Fibroblast of skin of right biceps (primary cell): Measurements from ENCODE around the gene JPT2.
A peak's percentile ranks its signal among the peaks of the same experiment; 100 is the strongest.

Experiments
- DNase-seq: peaks from one replicate; pipeline ENCODE4 v3.0.0-alpha.2; 2013

JPT2 gene, protein sequence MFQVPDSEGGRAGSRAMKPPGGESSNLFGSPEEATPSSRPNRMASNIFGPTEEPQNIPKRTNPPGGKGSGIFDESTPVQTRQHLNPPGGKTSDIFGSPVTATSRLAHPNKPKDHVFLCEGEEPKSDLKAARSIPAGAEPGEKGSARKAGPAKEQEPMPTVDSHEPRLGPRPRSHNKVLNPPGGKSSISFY

DNA sequence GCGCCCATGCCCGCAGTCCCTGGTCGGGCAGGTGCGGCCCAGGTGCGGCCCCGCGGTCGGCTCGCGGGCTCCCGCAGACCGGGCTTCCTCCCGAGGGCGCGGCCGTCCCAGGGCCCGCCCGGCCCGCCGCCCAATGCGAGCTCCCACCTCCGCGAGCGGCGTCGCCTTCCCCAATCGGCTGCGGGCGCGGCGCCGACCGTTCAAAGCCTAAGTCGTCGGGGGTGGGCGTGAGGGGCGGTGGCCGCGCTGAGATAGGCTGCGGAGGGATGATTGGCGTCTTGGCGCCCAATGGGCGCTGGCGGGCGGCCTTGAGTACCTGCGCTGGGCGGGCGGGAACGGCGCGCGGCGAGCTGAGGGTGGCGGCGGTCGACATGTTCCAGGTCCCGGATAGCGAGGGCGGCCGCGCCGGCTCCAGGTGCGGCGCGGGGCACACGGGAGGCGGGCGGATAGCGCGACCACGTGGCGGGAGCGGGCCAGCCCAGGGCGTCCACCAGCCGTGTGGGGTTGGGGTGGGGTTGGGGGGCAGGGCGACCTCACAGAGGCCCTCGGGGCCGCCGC is at the start of gene JPT2:
Gene JPT2, plus strand, starts transcription at position 338 of the 558 bp plus-strand sequence. Its CDS starts 34 bp downstream, at position 372.
- peak; percentile 97 for DNase-seq

DNA sequence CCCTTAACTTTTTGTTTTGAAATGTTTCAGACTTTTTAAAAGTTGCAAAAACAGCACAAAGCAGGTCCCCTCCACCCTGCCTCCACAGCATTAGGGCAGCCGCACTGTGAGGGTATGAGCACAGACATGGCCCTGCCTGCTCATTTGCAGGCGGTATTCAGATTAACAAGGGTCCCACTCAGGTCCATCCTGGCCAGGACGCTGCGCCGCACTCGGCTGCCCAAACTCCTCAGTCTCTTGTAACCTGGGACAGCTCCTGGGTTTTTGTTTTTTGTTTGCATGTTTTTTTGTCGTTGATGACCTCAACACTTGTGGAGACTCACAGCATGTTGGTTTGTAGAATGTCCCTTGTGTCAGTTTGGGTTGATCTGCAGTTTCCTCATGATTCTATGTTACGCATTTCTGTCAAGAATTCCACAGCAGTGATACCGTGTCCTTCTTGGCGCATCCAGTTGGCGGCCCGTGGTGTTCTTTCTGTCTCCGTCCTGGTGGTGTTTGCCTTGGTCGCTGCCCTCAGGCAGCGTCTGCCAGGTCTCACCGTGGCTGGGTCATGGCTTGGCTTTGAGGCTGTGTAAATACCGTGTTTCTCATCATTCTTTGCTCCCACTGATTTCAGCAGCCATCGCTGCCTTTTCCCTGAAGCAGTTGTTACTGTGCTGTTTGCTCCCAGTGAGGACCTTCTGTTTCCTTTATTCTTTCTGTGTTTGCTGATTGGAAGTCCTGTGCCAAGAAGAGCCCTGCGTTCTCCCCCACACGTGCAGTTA is 47.4 kb upstream of the JPT2 start:
- no peak for DNase-seq

DNA sequence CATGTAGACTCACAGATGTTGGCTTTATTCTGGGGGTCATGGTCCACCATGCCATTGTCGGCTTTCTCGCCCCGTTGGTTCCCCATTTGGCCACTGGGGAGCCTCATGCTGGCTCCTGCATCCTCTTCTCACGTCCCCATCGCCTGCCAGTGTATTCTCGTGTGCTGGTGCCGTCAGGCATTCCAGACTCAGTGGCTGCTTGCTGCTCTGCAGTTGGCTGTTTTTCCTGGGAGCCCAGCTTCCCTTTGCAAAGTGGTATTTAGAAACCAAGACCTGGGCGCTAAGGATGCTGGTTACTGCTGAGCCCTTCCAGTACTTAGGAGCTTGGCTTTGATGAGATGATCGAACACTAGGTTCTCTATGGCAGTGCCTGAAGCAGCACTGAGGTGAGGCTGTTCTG is 46.8 kb upstream of the JPT2 start:
- no peak for DNase-seq

DNA sequence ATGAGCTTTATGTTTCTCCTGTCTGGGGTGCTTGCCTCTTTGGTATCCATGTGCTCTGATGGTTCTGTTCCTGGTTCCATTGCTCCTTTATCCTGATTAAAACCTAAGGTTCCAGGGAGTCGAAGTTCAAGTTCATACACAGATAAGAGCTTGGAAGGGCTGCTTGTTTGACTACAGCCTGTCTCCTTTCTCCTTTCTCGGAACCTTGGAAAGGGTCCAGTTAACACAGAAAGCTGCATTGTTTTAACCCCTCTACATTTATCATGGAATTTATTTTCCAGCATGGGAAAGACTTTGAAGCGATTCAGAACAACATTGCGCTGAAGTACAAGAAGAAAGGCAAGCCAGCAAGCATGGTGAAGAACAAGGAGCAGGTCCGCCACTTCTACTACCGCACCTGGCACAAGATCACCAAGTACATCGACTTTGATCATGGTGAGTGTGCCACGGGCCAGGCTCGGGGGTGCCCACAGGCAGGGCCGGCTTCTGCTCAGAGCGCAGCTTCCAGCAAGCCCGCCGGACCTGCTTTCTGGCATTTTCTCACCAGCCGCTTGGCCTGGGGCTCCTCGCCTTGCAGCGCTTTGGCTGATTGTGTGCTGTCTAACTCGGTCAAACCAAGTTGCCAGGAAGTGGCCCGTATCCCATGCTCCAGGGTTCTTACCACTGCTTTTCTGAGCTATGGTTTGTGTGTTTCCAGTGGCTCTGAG is 46.0 kb upstream of the JPT2 start:
- DNase-seq: no peak

DNA sequence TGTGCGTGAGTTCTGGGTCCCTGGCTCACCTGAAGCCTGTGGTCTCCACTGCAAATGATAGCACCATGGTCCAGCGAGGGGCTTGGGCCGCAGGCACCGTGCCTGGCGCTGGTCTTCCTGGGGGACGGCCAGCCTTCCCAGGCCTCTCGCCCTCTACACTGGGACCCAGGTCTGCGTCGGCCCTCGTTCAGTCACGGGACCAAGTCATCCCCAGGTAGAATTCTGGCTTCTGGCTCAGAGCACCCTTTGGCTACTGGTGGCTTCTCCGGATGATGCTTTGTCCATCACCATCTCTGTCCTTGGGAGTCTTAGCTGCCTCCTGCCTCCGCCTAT is 45.5 kb upstream of the JPT2 start:
- no peak for DNase-seq

DNA sequence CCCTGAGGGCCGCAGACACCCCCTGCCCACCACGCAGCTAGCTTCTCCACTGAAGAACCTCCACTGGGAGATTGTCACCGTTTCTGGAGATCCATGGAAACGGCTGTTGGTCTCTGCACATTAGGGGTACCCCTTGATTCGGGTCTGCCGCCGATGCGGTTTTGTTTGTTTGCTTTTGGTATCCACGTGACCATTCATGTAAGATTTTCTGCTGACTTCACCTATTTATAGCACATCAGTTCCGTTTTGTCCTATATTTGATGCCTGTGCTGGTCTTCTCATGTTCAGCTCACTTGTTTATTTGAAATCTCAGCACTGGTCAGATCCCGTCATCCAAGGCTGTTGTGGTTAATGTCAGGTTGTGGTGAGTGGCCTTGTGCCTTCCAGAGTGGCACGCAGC is 44.8 kb upstream of the JPT2 start:
- no peak for DNase-seq

DNA sequence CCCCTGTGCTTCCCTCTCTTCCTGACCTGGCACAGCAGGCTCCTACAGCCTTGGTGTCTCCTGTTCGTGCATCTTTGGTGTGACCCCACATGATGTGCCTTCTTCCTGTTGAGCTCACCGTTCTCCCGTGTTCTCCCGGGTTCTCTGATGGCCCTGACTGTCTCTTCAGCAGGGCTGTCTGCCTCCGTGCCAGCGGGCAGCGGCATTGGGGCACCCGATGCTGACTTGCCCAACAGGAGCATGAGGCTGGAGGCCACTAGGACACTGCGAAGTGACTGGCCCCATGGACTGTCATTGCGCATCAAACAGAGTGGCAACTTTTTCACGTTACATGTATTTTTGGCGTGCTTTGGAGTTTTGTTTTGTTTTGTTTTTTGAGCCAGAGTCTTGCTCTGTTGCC is 43.5 kb upstream of the JPT2 start:
- DNase-seq: no peak

DNA sequence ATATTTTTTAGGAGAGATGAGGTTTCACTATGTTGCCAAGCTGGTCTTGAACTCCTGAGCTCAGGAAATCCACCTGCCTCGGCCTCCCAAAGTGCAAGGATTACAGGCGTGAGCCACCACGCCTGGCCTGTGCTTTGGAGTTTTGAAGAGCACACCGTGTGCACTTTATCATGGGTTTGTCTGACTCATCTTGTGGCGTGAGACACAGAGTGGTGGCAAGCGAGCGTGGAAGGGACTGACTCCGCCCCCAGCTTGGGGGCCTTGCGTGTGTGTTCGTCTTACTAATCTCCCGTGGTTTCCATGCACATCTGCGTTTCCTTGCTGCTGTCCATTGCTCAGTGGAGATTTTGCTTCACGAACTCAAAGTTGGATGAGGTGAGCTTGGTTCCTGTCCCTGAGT is 43.0 kb upstream of the JPT2 start:
- no peak for DNase-seq

DNA sequence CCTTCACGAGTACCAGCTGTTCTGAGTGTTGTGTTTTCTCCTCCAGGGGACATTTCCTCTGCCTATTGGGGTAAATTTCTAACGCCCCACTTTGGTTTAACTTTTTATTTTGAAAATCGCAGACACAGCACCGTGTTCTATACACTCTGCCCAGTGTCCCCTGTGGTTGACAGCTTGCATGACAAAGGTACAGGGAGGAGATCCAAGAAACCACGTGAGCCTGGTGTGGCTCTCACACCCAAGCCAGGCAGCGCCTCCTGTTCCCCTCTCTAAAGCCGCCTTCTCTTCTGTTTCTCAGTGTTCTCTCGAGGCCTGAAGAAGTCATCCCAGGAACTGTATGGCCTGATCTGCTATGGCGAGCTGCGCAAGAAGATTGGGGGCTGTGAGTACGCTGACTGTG is 40.6 kb upstream of the JPT2 start:
- no peak for DNase-seq

DNA sequence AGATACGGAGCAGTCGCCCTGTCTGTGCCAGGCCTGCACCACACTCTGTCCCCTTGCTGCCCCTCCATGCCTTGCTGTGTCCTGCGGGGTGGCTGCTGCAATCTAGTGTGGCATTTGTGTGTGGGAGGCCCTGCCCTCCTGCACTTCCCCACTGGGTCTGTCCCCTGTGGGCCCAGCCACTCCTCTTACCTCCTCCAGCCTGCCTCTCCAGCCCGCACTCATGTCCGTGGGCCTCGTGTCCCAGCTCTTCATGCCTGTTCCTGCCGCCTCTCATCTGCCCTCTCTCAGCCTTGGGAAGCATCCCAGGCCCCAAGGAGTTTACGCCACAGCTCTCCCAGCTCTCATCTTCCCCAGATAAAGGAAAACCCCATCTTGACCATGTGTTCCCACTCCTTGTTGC is 39.3 kb upstream of the JPT2 start:
- DNase-seq: no peak

DNA sequence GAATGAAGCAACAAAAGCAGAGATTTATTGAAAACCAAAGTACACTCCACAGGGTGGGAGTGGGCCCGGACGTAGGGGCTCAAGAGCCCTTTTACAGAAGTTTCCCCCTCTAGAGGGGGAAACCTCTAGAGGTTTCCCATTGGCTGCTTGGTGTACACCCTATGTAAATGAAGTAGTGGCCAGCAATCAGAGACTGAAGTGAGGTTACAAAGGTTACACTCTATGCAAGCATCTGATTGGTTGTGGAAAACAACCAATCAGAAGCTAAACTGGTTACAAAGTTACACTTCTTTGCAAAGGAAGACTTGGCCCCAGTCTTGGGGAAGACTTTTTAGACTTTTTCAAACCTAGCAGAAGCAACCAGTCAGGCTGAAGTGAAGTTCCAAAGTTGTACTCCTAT is 38.8 kb upstream of the JPT2 start:
- no peak for DNase-seq

DNA sequence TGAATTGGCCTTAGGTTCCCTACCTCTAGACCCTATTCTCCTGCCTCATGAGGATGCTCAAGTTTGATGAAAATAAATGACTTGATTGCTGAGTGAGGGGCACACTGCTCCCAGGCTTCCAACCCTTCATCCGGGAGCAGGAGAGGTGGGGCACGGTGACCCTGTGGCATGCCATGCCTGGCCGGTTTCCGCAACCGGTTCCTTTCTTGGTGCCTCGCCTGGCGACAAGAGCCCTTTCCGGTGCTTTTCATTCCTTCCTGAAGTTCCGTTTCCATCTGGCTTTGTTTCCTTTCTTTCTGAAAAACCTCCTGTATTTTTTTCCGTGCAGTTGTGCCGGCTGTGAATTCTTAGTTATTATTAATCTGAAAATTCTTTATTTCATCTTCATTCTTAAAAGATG is 38.2 kb upstream of the JPT2 start:
- DNase-seq: no peak

DNA sequence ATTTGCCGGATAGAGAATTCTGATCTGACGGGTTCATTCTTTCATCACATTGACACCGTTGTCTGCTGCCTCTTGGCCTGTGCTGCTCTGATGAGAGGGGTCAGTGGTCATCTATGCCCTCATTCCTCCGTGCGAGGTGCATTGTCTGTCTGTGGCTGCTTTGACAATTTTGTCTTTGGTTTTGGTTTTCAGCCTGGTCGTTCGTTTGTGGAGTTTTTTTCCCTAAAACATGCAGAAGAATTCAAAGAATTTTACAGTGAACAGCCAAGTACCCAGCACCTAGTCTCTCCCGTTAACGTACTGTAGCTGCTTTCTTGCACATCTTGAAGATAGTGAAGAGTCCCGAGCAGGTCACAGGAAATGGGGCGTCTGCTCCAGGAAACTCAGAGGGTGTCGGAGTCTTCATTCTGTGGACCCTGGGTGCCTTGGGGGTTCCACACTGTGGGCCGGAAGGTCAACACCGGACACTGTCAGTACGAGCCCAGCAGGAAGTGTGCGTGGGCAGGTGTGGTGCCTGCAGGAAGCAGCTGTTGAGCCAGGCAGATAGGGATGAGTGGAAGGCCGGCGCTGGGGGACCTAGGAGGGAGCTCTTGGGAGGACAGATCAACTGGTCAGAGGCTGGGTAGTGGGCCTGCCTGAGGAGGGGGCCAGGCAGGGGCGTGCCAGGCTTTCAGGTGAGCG is 37.7 kb upstream of the JPT2 start:
- DNase-seq: no peak

DNA sequence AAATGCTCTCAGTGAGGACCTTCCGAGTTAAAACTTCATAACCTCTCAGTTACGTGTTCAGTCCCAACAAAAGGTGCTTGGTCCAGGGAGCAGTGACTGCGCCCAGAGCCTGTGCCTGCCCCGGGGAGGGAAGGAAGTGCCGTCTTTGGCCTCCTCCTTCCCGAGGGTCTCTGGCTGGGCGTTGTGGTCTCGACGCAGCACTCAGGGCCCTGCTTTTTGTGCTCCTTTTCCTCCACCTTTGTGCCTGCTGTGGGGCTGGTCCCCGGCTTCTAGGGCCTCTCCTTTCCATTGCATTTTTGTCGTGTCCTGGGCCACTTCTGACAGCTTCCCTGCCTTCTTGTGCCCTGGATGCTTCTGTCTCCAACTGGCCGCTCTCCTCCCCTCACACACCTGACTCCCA is 36.8 kb upstream of the JPT2 start:
- no peak for DNase-seq

DNA sequence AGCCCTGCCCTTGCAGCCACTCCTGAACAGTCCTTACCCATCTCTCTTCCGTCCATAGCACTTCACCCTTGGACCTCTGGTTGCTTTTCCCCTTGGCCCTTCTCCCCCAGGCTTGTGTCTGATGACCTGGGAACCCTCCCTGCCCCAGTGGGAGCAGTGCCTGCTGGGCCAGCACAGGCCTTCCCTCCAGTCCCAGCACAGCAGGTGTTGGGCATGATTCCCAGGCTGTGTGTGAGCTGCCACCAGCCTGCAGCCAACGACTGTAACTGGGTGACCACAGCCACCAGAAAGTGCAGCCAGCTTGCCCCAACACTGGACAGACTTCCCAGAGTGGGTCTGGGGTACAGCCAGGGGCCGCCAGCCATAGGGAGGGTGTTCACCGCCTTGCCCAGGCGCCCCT is 35.9 kb upstream of the JPT2 start:
- no peak for DNase-seq

DNA sequence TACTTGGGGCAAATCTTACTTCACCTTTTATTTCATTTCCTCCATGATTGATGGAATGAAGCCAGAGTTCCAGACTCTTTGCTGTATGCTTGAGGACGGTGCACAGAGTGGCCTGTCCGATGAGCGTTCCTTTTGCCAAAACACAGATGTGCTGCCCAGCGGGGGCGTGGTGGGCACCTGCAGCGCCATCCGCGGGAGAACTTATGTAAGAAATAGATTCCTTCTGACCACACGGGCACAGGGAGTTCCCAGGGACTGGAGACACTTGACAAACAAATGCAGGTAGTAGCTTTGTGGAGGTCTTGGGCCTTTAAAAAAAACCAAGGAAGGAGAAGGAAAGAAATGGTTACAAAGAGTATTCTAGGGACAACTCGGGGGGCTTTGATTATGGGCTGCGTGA is 35.3 kb upstream of the JPT2 start:
- no peak for DNase-seq

DNA sequence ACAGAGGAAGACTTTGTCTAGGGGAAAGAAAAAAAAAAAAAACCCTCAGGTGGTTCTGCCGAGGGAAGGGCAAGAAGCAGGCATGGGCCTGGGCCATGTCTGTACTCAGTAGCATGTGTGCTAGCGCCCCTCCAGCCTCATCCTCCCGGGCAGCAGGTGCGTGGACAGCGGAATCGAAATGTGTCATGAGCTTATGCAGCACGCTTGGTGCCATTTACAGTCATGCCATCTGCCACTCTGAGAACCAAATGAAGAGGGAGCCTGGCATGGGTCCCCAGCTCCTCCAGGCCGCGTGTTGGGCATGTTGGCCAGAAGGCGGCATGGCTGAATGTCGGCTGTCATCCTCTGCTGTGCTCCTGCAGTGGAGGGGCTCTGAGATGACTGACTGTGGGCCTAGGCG is 34.6 kb upstream of the JPT2 start:
- no peak for DNase-seq

DNA sequence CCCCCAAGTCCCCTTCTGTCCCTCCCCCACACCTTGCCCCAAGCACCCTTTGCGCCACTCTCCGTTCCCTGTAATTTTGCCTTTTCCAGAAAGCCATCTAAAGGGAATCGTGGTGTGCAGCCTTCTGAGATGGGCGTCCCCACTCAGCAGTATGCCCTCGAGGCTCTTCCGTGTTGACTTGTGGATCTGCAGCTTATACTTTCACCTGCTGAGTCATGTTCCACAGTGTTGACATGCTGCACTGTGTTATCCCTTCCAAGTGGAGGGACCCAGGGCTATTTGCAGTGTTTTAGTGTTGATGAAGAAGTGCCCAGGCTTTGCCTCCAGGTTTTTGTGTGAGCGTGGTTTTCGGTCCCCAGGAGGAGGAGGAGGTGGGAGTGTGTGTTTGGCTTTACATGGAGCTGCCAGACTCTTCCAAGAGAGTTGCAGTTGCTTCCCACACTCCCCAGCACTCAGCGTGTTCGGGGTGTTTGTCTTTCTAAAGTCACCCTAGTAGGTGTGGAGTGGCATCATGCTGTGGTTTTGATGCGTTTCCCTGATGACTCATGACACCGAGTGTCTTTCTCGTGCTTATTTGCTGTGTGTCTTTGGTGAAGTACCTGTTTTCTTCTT is 32.1 kb upstream of the JPT2 start:
- peak; percentile 11 for DNase-seq

DNA sequence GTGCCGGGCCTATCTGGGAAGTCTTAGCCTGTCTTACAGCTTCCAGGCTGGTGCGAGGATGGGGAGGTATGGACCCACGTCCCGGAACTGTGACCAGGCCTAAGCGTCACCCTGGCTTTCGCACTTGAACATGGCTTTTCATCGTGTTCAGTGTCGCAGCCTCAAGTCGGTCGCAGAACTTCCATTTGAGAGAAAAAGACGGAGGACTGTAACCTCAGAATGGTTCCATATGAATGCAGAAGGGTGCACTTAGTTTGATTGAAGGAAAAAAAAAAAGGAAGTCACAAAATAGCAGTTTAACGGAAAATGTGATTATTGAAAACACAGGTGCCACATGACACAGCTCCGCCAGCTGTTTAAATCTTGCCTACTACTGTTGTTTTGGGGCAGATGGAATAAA is 30.2 kb upstream of the JPT2 start:
- no peak for DNase-seq

DNA sequence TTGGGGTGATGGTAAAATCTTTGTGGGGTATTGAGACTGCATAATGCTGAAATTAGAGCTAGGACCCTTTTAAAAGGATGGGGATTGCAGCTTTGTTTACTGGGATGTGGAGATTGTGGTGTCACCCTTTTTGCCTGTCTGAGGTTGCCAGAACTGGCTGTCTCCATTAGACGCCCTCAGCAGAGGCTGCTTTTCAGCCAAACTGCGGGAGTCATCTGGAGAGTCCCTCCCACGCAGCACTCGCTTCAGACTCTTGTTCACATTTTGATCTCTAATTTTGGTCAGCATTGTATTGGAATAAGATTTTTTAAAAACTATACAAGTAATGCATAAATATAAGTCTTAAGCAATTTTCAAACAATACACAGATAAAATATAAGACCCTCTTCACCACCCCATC is 27.9 kb upstream of the JPT2 start:
- DNase-seq: no peak

DNA sequence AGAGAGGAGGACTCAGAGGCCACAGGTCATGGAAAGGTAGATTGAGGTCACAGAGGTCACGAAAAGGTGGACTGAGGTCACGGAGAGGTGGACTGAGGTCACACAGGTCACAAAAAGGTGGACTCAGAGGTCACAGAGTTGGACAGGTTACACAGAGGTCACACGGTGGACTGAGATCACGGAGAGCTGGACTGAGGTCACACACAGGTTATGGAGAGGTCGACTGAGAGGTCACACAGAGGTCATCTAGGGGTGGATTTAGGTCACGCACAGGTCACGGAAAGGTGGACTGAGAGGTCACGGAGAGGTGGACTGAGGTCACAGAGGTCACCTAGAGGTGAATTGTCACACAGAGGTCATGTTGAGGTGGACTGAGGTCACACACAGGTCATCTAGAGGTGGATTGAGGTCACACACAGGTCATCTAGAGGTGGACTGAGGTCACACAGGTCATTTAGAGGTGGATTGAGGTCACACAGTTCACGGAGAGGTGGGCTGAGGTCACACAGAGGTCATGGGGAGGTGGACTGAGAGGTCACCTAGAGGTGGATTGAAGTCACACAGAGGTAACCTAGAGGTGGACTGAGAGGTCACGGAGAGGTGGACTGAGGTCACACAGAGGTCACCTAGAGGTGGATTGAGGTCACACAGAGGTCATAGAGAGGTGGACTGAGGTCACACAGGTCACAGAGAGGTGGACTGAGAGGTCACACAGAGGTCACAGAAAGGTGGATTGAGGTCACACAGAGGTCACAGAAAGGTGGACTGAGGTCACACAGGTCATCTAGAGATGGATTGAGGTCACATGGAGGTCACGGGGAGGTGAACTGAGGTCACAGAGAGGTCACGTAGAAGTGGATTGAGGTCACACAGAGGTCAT is 26.7 kb upstream of the JPT2 start:
- DNase-seq: peak; percentile 4

DNA sequence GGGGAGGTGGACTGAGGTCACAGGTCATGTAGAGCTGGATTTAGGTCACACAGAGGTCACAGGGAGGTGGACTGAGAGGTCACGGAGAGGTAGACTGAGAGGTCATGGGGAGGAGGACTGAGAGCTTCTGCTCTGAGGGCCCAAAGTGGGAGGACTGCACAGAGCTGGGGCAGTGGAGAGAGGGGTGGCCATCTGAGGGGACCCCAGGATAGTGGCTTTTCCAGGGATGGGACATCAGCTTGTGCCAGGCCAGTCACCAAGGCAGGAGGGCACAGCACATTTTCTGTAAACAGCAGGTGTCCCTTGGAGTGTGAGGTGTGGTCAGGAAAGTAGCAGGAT is 26.1 kb upstream of the JPT2 start:
- no peak for DNase-seq
